Hematopoietic multipotent progenitor cell treated with erythropoietin and hydrocortisone succinate and interleukin-3 and kit ligand, for 15 days (in vitro differentiated cells): ENCODE results near the gene POLR3GL.
"Not testable (repeated sequence)": the region's sequence is repeated elsewhere in the genome, so short reads cannot be mapped to it uniquely, and the experiment has no call there.

Experiments
- DNase-seq: peaks from one replicate; pipeline ENCODE4 v3.0.0-alpha.2; 2015; ENCODE audit warnings: low spot score

The POLR3GL gene

GRCh38 chr1:146021050-146021445 is 56.6 kb downstream of the POLR3GL start:
- no peak for DNase-seq

- no peak for DNase-seq
These were observed 57.3 kb downstream of the POLR3GL start, which contains the start of gene HJV for GRCh38 chr1:146021622-146022402. TSS of gene HJV (minus strand) at chr1:146021735. CDS start at chr1:146020231, 1,504 bp downstream.

GRCh38 chr1:146022403-146023127 is 58.1 kb downstream of the POLR3GL start:
- DNase-seq, result no peak

GRCh38 chr1:146025787-146026495 is 61.5 kb downstream of the POLR3GL start:
- not testable (repeated sequence) for DNase-seq

- DNase-seq, result not testable (repeated sequence)
These were observed 62.2 kb downstream of the POLR3GL start for GRCh38 chr1:146026650-146027049.
